Calu3 (cell line): Measurements from ENCODE around the gene ASB18. TPM values are rescaled to one million over a fixed set of nuclear protein-coding genes. Genes with fewer than 3 reads are reported as not detected.

Experiments
- BruUV-seq: library from RNA; stranded (reverse); fragments of 400-500 nt; replicated peaks from 2 replicates; lab custom pipeline; 2021; lab: Mats Ljungman, UMichigan
- CTCF ChIA-PET: fragments of 300-600 bp; sonication (Branson Sonifier 250); formaldehyde crosslinking; loops from one replicate; lab custom pipeline; 2022; ENCODE audit warnings: antibody characterized with exemption; lab: Charles Lee
- DNase-seq: peaks from one replicate; pipeline ENCODE4 v3.0.0; 2022
- H3K27ac Mint-ChIP-seq: one replicate; pipeline ENCODE4 v1.8.0; 2022; ENCODE audit warnings: mixed read lengths; ENCODE audit not compliant: unreplicated experiment
- H3K27me3 Mint-ChIP-seq: one replicate; pipeline ENCODE4 v1.8.0; 2022; ENCODE audit warnings: mixed read lengths; ENCODE audit not compliant: unreplicated experiment
- H3K36me3 Mint-ChIP-seq: one replicate; pipeline ENCODE4 v1.8.0; 2022; ENCODE audit warnings: mild to moderate bottlenecking, moderate library complexity, mixed read lengths; ENCODE audit not compliant: insufficient read depth, unreplicated experiment
- H3K4me1 Mint-ChIP-seq: one replicate; pipeline ENCODE4 v1.8.0; 2022; ENCODE audit warnings: mild to moderate bottlenecking, low read depth, mixed read lengths; ENCODE audit not compliant: unreplicated experiment
- H3K4me3 Mint-ChIP-seq: one replicate; pipeline ENCODE4 v1.8.0; 2022; ENCODE audit warnings: mild to moderate bottlenecking, low read depth, moderate library complexity, mixed read lengths; ENCODE audit not compliant: unreplicated experiment
- H3K9me3 Mint-ChIP-seq: one replicate; pipeline ENCODE4 v1.8.0; 2022; ENCODE audit warnings: low read depth, mixed read lengths; ENCODE audit not compliant: unreplicated experiment
- CTCF ChIP-seq: fragments of 200-600 bp; IDR thresholded peaks from one replicate; pipeline ENCODE4 v1.8.0; 2022; ENCODE audit warnings: antibody characterized with exemption; ENCODE audit not compliant: unreplicated experiment
- intact Hi-C: fragments of 100-400 bp; cut with micrococcal nuclease; formaldehyde crosslinking; loops from one replicate; pipeline ENCODE4 v1.10.0; 2022; ENCODE audit not compliant: unreplicated experiment
- total RNA-seq: library from RNA; stranded (reverse); gene quantifications from 2 replicates; pipeline ENCODE4 v1.2.3, GENCODE V29; 2022

The ASB18 gene
- total RNA-seq, 1 experiment from 2014 or later = not detected

- no peak for DNase-seq
- BruUV-seq = no TSS peak
- CTCF ChIA-PET = no interaction called here
- no peak overlapping the region for H3K27ac Mint-ChIP-seq
- intact Hi-C loops = no loop called here
- H3K27me3 Mint-ChIP-seq = no peaks in the 10 kb centered on the region
- H3K36me3 Mint-ChIP-seq = peaks cover 7% of the 10 kb centered on the region
- H3K9me3 Mint-ChIP-seq = peaks cover 12% of the 10 kb centered on the region
- H3K4me1 Mint-ChIP-seq = peaks cover 21% of the 10 kb centered on the region
- no peak overlapping the region for H3K4me3 Mint-ChIP-seq
- TF ChIP-seq CTCF = no peak
Measured at GRCh38 chr2:236229186-236229585, 35.0 kb downstream of the ASB18 start.

- H3K4me1 Mint-ChIP-seq = peaks cover 21% of the 10 kb centered on the region
- no peak for DNase-seq
- peaks cover 7% of the 10 kb centered on the region for H3K36me3 Mint-ChIP-seq
- BruUV-seq = no TSS peak
- H3K9me3 Mint-ChIP-seq = peaks cover 5% of the 10 kb centered on the region
- no peaks in the 10 kb centered on the region for H3K27me3 Mint-ChIP-seq
- intact Hi-C loops = no loop called here
- H3K4me3 Mint-ChIP-seq = no peak overlapping the region
- H3K27ac Mint-ChIP-seq = no peak overlapping the region
- TF ChIP-seq CTCF = no peak
- CTCF ChIA-PET = no interaction called here
Measured at GRCh38 chr2:236223675-236224074, 40.5 kb downstream of the ASB18 start.

GRCh38 chr2:236221798-236222197 is 42.4 kb downstream of the ASB18 start:
- no peak for TF ChIP-seq CTCF
- DNase-seq = no peak
- Mint-ChIP-seq H3K27ac (no peak overlapping the region), H3K27me3 (no peaks in the 10 kb centered on the region), H3K4me3 (no peak overlapping the region), H3K9me3 (no peaks in the 10 kb centered on the region), H3K4me1 (peaks cover 21% of the 10 kb centered on the region), H3K36me3 (peaks cover 7% of the 10 kb centered on the region)
- CTCF ChIA-PET = no interaction called here
- intact Hi-C loops = no loop called here
- BruUV-seq = no TSS peak

- BruUV-seq = no TSS peak
- H3K9me3 Mint-ChIP-seq = no peaks in the 10 kb centered on the region
- no peaks in the 10 kb centered on the region for H3K27me3 Mint-ChIP-seq
- H3K36me3 Mint-ChIP-seq = peaks cover 5% of the 10 kb centered on the region
- CTCF ChIA-PET = interaction anchor here (0.6 kb wide), 1 partner anchor 631 kb away, joined by 4 read pairs; no protein-coding TSS in a partner anchor
- no peak overlapping the region for H3K4me3 Mint-ChIP-seq
- no peak overlapping the region for H3K27ac Mint-ChIP-seq
- TF ChIP-seq CTCF = no peak
- DNase-seq = no peak
- peaks cover 16% of the 10 kb centered on the region for H3K4me1 Mint-ChIP-seq
- intact Hi-C loops = no loop called here
Measured at GRCh38 chr2:236219411-236219810, 44.8 kb downstream of the ASB18 start.
